Astrocyte of the spinal cord (primary cell): ENCODE measurements around the gene AFAP1L1.

Experiments used
- DNase-seq: peaks from one replicate; pipeline ENCODE4 v3.0.0; 2011; ENCODE audit warnings: low read depth, low spot score
- H3K4me3 ChIP-seq: 2 replicates; pipeline ENCODE4 v1.5.1; 2011; ENCODE audit warnings: low read depth, mild to moderate bottlenecking, low read length, moderate library complexity
- CTCF ChIP-seq: IDR thresholded peaks from 2 replicates; pipeline ENCODE4 v1.5.1; 2012; ENCODE audit warnings: low read depth, mild to moderate bottlenecking, low read length, inconsistent platforms
- in situ Hi-C: cut with HindIII; loops from 2 replicates; pipeline ENCODE4 v1.10.0; 2017; ENCODE audit warnings: low sequenced_read_pairs

AFAP1L1 gene

GRCh38 chr5:149288436-149288835 is 16.8 kb downstream of the AFAP1L1 start:
- in situ Hi-C loops = no loop called here
- DNase-seq = no peak
- H3K4me3 ChIP-seq = no peak overlapping the region
- TF ChIP-seq CTCF = no peak

GRCh38 chr5:149289301-149289700 is 17.6 kb downstream of the AFAP1L1 start:
- H3K4me3 ChIP-seq = no peak overlapping the region
- DNase-seq = no peak
- no peak for TF ChIP-seq CTCF
- in situ Hi-C loops = no loop called here

- no peak for TF ChIP-seq CTCF
- in situ Hi-C loops = no loop called here
- DNase-seq = no peak
- no peak overlapping the region for H3K4me3 ChIP-seq
Observed at GRCh38 chr5:149294872-149295829, 23.5 kb downstream of the AFAP1L1 start.

GRCh38 chr5:149297340-149298025 is 25.8 kb downstream of the AFAP1L1 start:
- no peak for TF ChIP-seq CTCF
- no peak for DNase-seq
- in situ Hi-C loops = no loop called here
- no peak overlapping the region for H3K4me3 ChIP-seq

GRCh38 chr5:149298163-149298562 is 26.5 kb downstream of the AFAP1L1 start:
- in situ Hi-C loops = no loop called here
- no peak overlapping the region for H3K4me3 ChIP-seq
- no peak for DNase-seq
- no peak for TF ChIP-seq CTCF

- in situ Hi-C loops = no loop called here
- no peak for TF ChIP-seq CTCF
- no peak overlapping the region for H3K4me3 ChIP-seq
- DNase-seq = no peak
Observed at GRCh38 chr5:149298842-149299404, 27.3 kb downstream of the AFAP1L1 start.
